ENCODE data around the gene CRYGD. TPM values are rescaled to one million over a fixed set of nuclear protein-coding genes. Genes with fewer than 3 reads are reported as not detected.

Gene CRYGD
- total RNA-seq, 1 donor from 2014 or later, result not detected

- H3F3A ChIP-seq (ENCODE audit: low read depth), result peaks cover 12% of the 10 kb centered on the region
- H4K20me1 ChIP-seq (ENCODE audit: low read depth), result no peaks in the 10 kb centered on the region
- H3K36me3 Mint-ChIP-seq, result peaks cover 2% of the 10 kb centered on the region
- H3K4me1 Mint-ChIP-seq, result peaks cover 10% of the 10 kb centered on the region
- H2AFZ ChIP-seq (replicated peaks), result no peak overlapping the region
- no peak overlapping the region for H3K27ac Mint-ChIP-seq
- no peaks in the 10 kb centered on the region for H3K27me3 ChIP-seq
- no peak overlapping the region for H3K4me3 ChIP-seq
- peaks cover 11% of the 10 kb centered on the region for H3K4me1 ChIP-seq
- TF ChIP-seq EZH2phosphoT487 (IDR thresholded peaks at IDR 0.05) (no peak), EZH2 (IDR thresholded peaks at IDR 0.05) (no peak), CTCF (IDR thresholded peaks at IDR 0.05) (no peak)
- H3K27me3 Mint-ChIP-seq (ENCODE audit: insufficient read depth, low read depth), result peaks cover 4% of the 10 kb centered on the region
- H3K79me2 ChIP-seq (ENCODE audit: low read depth), result no peaks in the 10 kb centered on the region
- no peak overlapping the region for H3K9ac ChIP-seq
- peaks cover 9% of the 10 kb centered on the region for H3K9me3 Mint-ChIP-seq
- no peaks in the 10 kb centered on the region for H3K36me3 ChIP-seq
- H3K4me3 Mint-ChIP-seq, result no peak overlapping the region
- no peak overlapping the region for H3K27ac ChIP-seq
- no peak overlapping the region for H3K4me2 ChIP-seq
- DNase-seq (ENCODE audit: low spot score), result no peak
- no peaks in the 10 kb centered on the region for H3K9me3 ChIP-seq (ENCODE audit: low read depth)
Observed at GRCh38 chr2:208147008-208147407, 22.7 kb upstream of the CRYGD start.

- H3K9ac ChIP-seq, result no peak within 1 kb of the TSS
- no peaks in the 10 kb centered on the region for H3K36me3 ChIP-seq
- Mint-ChIP-seq H3K36me3 (peaks cover 2% of the 10 kb centered on the region), H3K4me3 (no peak within 1 kb of the TSS), H3K9me3 (peaks cover 4% of the 10 kb centered on the region), H3K27me3 (ENCODE audit: insufficient read depth, low read depth) (peaks cover 6% of the 10 kb centered on the region), H3K4me1 (peaks cover 10% of the 10 kb centered on the region), H3K27ac (no peak within 1 kb of the TSS)
- H3K4me2 ChIP-seq, result peak within 1 kb of the TSS; percentile 35
- no peaks in the 10 kb centered on the region for H3K9me3 ChIP-seq (ENCODE audit: low read depth)
- peaks cover 12% of the 10 kb centered on the region for H3F3A ChIP-seq (ENCODE audit: low read depth)
- peak; percentile 46 for DNase-seq (ENCODE audit: low spot score)
- no peaks in the 10 kb centered on the region for H4K20me1 ChIP-seq (ENCODE audit: low read depth)
- no peak within 1 kb of the TSS for H3K4me3 ChIP-seq
- H3K27ac ChIP-seq, result peak within 1 kb of the TSS; percentile 17
- TF ChIP-seq EZH2 (IDR thresholded peaks at IDR 0.05) (no peak), EZH2phosphoT487 (IDR thresholded peaks at IDR 0.05) (no peak), CTCF (IDR thresholded peaks at IDR 0.05) (no peak)
- peak within 1 kb of the TSS; percentile 95 for H2AFZ ChIP-seq (replicated peaks)
- no peaks in the 10 kb centered on the region for H3K27me3 ChIP-seq
- peaks cover 11% of the 10 kb centered on the region for H3K4me1 ChIP-seq
- no peaks in the 10 kb centered on the region for H3K79me2 ChIP-seq (ENCODE audit: low read depth)
Observed at GRCh38 chr2:208146006-208146405, 21.7 kb upstream of the CRYGD start, which contains the start of gene CRYGB. Gene CRYGB (minus strand): TSS chr2:208146158. CDS start chr2:208146120, 38 bp downstream.

GRCh38 chr2:208142925-208143799 lies 18.8 kb upstream of the CRYGD start:
- H3K27me3 Mint-ChIP-seq (ENCODE audit: insufficient read depth, low read depth), result peaks cover 6% of the 10 kb centered on the region
- H3K36me3 ChIP-seq, result no peaks in the 10 kb centered on the region
- H3K4me1 ChIP-seq, result peaks cover 11% of the 10 kb centered on the region
- no peak overlapping the region for H3K27ac ChIP-seq
- no peaks in the 10 kb centered on the region for H4K20me1 ChIP-seq (ENCODE audit: low read depth)
- H3K9ac ChIP-seq, result no peak overlapping the region
- no peaks in the 10 kb centered on the region for H3K79me2 ChIP-seq (ENCODE audit: low read depth)
- no peaks in the 10 kb centered on the region for H3K9me3 ChIP-seq (ENCODE audit: low read depth)
- peaks cover 2% of the 10 kb centered on the region for H3K9me3 Mint-ChIP-seq
- H3K36me3 Mint-ChIP-seq, result peaks cover 2% of the 10 kb centered on the region
- H3K4me1 Mint-ChIP-seq, result peaks cover 10% of the 10 kb centered on the region
- H2AFZ ChIP-seq (replicated peaks), result peak overlapping the region; percentile 19
- no peaks in the 10 kb centered on the region for H3K27me3 ChIP-seq
- H3K4me2 ChIP-seq, result no peak overlapping the region
- no peak for TF ChIP-seq CTCF (IDR thresholded peaks at IDR 0.05)
- TF ChIP-seq EZH2 (IDR thresholded peaks at IDR 0.05), result no peak
- TF ChIP-seq EZH2phosphoT487 (IDR thresholded peaks at IDR 0.05), result no peak
- no peak overlapping the region for H3K27ac Mint-ChIP-seq
- H3K4me3 Mint-ChIP-seq, result no peak overlapping the region
- no peak for DNase-seq (ENCODE audit: low spot score)
- H3K4me3 ChIP-seq, result no peak overlapping the region
- peaks cover 12% of the 10 kb centered on the region for H3F3A ChIP-seq (ENCODE audit: low read depth)

Measured in neural progenitor cell (in vitro differentiated cells).